ENCODE measurements around the gene P2RX6. TPM values are rescaled to one million over a fixed set of nuclear protein-coding genes. Genes with fewer than 3 reads are reported as not detected.

Gene P2RX6
- total and polyA plus RNA-seq, 9 of the 15 experiments (the other 6 are each of a cell fraction or from before 2014, with no cell fraction given), result 0.01 to 3.9 (median 1.5) TPM; not detected in 1

DNA sequence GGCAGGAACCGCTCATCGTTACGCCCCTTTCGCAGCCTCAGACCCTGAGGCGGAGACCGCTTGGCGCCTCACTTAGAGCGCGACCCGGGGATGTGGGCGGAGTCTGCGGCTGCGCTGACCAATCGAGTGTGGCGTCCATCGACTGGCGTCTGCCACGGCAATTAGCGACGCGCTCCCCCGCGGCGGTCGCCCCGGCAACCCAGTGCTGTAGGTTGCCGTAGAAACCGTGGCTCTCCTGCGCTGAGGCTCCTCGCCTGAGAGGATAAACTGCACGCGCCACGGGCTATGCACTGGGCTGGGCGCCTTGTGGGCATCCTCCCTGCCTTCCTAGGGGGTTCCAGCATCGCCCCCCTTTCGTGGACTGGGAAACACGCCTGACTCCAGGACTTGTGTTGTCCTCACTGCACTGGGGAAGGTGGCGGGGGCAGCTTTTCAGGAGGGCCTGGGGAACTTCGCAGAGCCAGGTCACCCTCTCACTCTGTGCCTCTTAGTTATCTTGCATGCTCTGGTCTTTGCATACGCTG lies 701 bp upstream of the P2RX6 start (continued):
- TF ChIP-seq ETS2 (tag; IDR thresholded peaks at IDR 0.05; ENCODE audit: borderline replicate concordance, poor library complexity, severe bottlenecking), result no peak
- TF ChIP-seq, protein P1, sequence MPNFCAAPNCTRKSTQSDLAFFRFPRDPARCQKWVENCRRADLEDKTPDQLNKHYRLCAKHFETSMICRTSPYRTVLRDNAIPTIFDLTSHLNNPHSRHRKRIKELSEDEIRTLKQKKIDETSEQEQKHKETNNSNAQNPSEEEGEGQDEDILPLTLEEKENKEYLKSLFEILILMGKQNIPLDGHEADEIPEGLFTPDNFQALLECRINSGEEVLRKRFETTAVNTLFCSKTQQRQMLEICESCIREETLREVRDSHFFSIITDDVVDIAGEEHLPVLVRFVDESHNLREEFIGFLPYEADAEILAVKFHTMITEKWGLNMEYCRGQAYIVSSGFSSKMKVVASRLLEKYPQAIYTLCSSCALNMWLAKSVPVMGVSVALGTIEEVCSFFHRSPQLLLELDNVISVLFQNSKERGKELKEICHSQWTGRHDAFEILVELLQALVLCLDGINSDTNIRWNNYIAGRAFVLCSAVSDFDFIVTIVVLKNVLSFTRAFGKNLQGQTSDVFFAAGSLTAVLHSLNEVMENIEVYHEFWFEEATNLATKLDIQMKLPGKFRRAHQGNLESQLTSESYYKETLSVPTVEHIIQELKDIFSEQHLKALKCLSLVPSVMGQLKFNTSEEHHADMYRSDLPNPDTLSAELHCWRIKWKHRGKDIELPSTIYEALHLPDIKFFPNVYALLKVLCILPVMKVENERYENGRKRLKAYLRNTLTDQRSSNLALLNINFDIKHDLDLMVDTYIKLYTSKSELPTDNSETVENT (CRISPR knock-in tag; IDR thresholded peaks at IDR 0.05), result no peak; the same call in 1 of the 2 replicates
- no peak for TF ChIP-seq GATAD2A (IDR thresholded peaks at IDR 0.05)
- peak; percentile 70 for TF ChIP-seq TBP (optimal IDR thresholded peaks at IDR 0.05; ENCODE audit: low read depth, low read length)
- TF ChIP-seq, protein P2, sequence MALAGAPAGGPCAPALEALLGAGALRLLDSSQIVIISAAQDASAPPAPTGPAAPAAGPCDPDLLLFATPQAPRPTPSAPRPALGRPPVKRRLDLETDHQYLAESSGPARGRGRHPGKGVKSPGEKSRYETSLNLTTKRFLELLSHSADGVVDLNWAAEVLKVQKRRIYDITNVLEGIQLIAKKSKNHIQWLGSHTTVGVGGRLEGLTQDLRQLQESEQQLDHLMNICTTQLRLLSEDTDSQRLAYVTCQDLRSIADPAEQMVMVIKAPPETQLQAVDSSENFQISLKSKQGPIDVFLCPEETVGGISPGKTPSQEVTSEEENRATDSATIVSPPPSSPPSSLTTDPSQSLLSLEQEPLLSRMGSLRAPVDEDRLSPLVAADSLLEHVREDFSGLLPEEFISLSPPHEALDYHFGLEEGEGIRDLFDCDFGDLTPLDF (CRISPR knock-in tag; IDR thresholded peaks at IDR 0.05), result peak; percentile 95
- TF ChIP-seq ZNF75A (CRISPR knock-in tag; IDR thresholded peaks at IDR 0.05), result 0 out of 2 replicates have a peak, but pooled peaks have one; percentile 51
- TF ChIP-seq ZNF561 (CRISPR knock-in tag; conservative IDR thresholded peaks at IDR 0.05), result 0 out of 2 replicates have a peak, but pooled peaks have one; percentile 21
- TF ChIP-seq, protein P3, sequence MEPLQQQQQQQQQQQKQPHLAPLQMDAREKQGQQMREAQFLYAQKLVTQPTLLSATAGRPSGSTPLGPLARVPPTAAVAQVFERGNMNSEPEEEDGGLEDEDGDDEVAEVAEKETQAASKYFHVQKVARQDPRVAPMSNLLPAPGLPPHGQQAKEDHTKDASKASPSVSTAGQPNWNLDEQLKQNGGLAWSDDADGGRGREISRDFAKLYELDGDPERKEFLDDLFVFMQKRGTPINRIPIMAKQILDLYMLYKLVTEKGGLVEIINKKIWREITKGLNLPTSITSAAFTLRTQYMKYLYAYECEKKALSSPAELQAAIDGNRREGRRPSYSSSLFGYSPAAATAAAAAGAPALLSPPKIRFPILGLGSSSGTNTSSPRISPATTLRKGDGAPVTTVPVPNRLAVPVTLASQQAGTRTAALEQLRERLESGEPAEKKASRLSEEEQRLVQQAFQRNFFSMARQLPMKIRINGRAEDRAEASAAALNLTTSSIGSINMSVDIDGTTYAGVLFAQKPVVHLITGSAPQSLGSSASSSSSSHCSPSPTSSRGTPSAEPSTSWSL (CRISPR knock-in tag; IDR thresholded peaks at IDR 0.05; ENCODE audit: borderline replicate concordance), result peak; percentile 98
- TF ChIP-seq, protein P4, sequence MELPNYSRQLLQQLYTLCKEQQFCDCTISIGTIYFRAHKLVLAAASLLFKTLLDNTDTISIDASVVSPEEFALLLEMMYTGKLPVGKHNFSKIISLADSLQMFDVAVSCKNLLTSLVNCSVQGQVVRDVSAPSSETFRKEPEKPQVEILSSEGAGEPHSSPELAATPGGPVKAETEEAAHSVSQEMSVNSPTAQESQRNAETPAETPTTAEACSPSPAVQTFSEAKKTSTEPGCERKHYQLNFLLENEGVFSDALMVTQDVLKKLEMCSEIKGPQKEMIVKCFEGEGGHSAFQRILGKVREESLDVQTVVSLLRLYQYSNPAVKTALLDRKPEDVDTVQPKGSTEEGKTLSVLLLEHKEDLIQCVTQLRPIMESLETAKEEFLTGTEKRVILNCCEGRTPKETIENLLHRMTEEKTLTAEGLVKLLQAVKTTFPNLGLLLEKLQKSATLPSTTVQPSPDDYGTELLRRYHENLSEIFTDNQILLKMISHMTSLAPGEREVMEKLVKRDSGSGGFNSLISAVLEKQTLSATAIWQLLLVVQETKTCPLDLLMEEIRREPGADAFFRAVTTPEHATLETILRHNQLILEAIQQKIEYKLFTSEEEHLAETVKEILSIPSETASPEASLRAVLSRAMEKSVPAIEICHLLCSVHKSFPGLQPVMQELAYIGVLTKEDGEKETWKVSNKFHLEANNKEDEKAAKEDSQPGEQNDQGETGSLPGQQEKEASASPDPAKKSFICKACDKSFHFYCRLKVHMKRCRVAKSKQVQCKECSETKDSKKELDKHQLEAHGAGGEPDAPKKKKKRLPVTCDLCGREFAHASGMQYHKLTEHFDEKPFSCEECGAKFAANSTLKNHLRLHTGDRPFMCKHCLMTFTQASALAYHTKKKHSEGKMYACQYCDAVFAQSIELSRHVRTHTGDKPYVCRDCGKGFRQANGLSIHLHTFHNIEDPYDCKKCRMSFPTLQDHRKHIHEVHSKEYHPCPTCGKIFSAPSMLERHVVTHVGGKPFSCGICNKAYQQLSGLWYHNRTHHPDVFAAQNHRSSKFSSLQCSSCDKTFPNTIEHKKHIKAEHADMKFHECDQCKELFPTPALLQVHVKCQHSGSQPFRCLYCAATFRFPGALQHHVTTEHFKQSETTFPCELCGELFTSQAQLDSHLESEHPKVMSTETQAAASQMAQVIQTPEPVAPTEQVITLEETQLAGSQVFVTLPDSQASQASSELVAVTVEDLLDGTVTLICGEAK (IDR thresholded peaks at IDR 0.05), result no peak
- TF ChIP-seq, protein P4 (CRISPR knock-in tag; IDR thresholded peaks at IDR 0.05), result no peak
- TF ChIP-seq, protein P5, sequence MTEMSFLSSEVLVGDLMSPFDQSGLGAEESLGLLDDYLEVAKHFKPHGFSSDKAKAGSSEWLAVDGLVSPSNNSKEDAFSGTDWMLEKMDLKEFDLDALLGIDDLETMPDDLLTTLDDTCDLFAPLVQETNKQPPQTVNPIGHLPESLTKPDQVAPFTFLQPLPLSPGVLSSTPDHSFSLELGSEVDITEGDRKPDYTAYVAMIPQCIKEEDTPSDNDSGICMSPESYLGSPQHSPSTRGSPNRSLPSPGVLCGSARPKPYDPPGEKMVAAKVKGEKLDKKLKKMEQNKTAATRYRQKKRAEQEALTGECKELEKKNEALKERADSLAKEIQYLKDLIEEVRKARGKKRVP (CRISPR knock-in tag; IDR thresholded peaks at IDR 0.05), result peak; percentile 61; the same call in 1 of the 2 replicates
- TF ChIP-seq ZNF165 (CRISPR knock-in tag; IDR thresholded peaks at IDR 0.05; ENCODE audit: borderline replicate concordance), result peak; percentile 87; the same call in 1 of the 2 replicates

All from K562 (cell line).